ENCODE measurements around the gene RAB5B.
A peak's percentile ranks its signal among the peaks of the same experiment; 100 is the strongest.
"Not testable (repeated sequence)": the region's sequence is repeated elsewhere in the genome, so short reads cannot be mapped to it uniquely, and the experiment has no call there.

RAB5B gene

GRCh38 chr12:56014205-56014604 is 40.3 kb downstream of the RAB5B start:
- peak; percentile 20 for DNase-seq (ENCODE audit: low read depth, low spot score)

GRCh38 chr12:56017181-56017580 is 43.3 kb downstream of the RAB5B start:
- no peak for DNase-seq (ENCODE audit: low read depth, low spot score)

- no peak for DNase-seq (ENCODE audit: low read depth, low spot score)
Measured at GRCh38 chr12:56018356-56018755, 44.5 kb downstream of the RAB5B start.

- DNase-seq (ENCODE audit: low read depth, low spot score), result peak; percentile 57
Measured at GRCh38 chr12:56020423-56021184, 46.7 kb downstream of the RAB5B start, which contains the start of gene IKZF4. Gene IKZF4 (plus strand): TSS chr12:56021043. CDS start chr12:56021494, 451 bp downstream.

- DNase-seq (ENCODE audit: low read depth, low spot score), result peak; percentile 26
Measured at GRCh38 chr12:56021889-56022497, 48.1 kb downstream of the RAB5B start.

GRCh38 chr12:56028511-56029165 is 54.8 kb downstream of the RAB5B start:
- no peak for DNase-seq (ENCODE audit: low read depth, low spot score)

GRCh38 chr12:56029166-56029519 is 55.3 kb downstream of the RAB5B start:
- DNase-seq (ENCODE audit: low read depth, low spot score), result peak; percentile 43

- peak; percentile 73 for DNase-seq (ENCODE audit: low read depth, low spot score)
Measured at GRCh38 chr12:56029666-56030293, 55.9 kb downstream of the RAB5B start.

- DNase-seq (ENCODE audit: low read depth, low spot score), result no peak
Measured at GRCh38 chr12:56031987-56032386, 58.1 kb downstream of the RAB5B start.

GRCh38 chr12:56034586-56035332 is 60.9 kb downstream of the RAB5B start:
- no peak for DNase-seq (ENCODE audit: low read depth, low spot score)

GRCh38 chr12:56037161-56037560 is 63.3 kb downstream of the RAB5B start:
- DNase-seq (ENCODE audit: low read depth, low spot score), result no peak

- DNase-seq (ENCODE audit: low read depth, low spot score), result no peak
Measured at GRCh38 chr12:56038022-56038655, 64.3 kb downstream of the RAB5B start.

- no peak for DNase-seq (ENCODE audit: low read depth, low spot score)
Measured at GRCh38 chr12:56040151-56040550, 66.3 kb downstream of the RAB5B start.

- no peak for DNase-seq (ENCODE audit: low read depth, low spot score)
Measured at GRCh38 chr12:56040963-56041551, 67.2 kb downstream of the RAB5B start.

GRCh38 chr12:56041552-56042429 is 67.9 kb downstream of the RAB5B start, which contains the start of gene RPS26:
Gene RPS26 (plus strand): TSS chr12:56041918. CDS start chr12:56042167, 249 bp downstream.
- DNase-seq (ENCODE audit: low read depth, low spot score), result peak; percentile 99

- not testable (repeated sequence) for DNase-seq (ENCODE audit: low read depth, low spot score)
Measured at GRCh38 chr12:56042430-56042813, 68.5 kb downstream of the RAB5B start.

- DNase-seq (ENCODE audit: low read depth, low spot score), result no peak
Measured at GRCh38 chr12:56042843-56043242, 69.0 kb downstream of the RAB5B start.
